B cell (primary cell): ENCODE measurements around the gene H1-8. TPM values are rescaled to one million over a fixed set of nuclear protein-coding genes. Genes with fewer than 3 reads are reported as not detected.

ENCODE experiments used
- ATAC-seq: fragments of 200-7000 bp; cut with Tn5 transposase; one replicate; pipeline ENCODE4 v1.10.0; 2021; ENCODE audit warnings: low read depth, mild to moderate bottlenecking, moderate number of reproducible peaks, moderate library complexity
- CTCF ChIA-PET: fragments of 350-600 bp; sonication (Branson Sonifier 250); formaldehyde crosslinking; loops from one replicate; lab custom pipeline; 2021; ENCODE audit warnings: antibody characterized with exemption, inconsistent platforms; lab: Charles Lee
- POLR2A ChIA-PET: fragments of 350-600 bp; sonication (Branson Sonifier 250); formaldehyde crosslinking; loops from one replicate; lab custom pipeline; 2021; ENCODE audit warnings: antibody characterized with exemption; lab: Charles Lee
- DNase-seq: peaks from one replicate; pipeline ENCODE4 v3.0.0; 2013
- H2AFZ ChIP-seq: 2 replicates; pipeline ENCODE4 v1.6.1; 2012; ENCODE audit warnings: mild to moderate bottlenecking, low read depth, low read length; ENCODE audit not compliant: insufficient read depth, poor library complexity, severe bottlenecking
- H3K27ac ChIP-seq, 2 donors: 1 replicate in 1 of 2; 2 replicates in 1 of 2; pipeline ENCODE4 v1.5.1; 2012 to 2013; ENCODE audit warnings: low read length in 2 of 2, mild to moderate bottlenecking in 2 of 2, moderate library complexity in 1 of 2
- H3K27me3 ChIP-seq, 4 experiments: fragments of 200-600 bp in 1 of 4; sonication (generic) in 1 of 4; replicated peaks in 1 of 4; 1 replicate in 2 of 4; 2 replicates in 2 of 4; pipeline versions ENCODE4 v1.6.1 to v1.7.0; 2013 to 2016; ENCODE audit warnings: low read length in 3 of 4, mild to moderate bottlenecking in 2 of 4, mixed read lengths in 1 of 4, moderate library complexity in 1 of 4; ENCODE audit not compliant: insufficient read depth in 4 of 4, control insufficient read depth in 3 of 4; ENCODE audit errors: control extremely low read depth in 1 of 4
- H3K36me3 ChIP-seq, 2 experiments: replicated peaks in 1 of 2; 1 replicate in 1 of 2; 2 replicates in 1 of 2; pipeline versions ENCODE4 v1.6.1 to v1.7.1; 2013; ENCODE audit warnings: low read length in 1 of 2; ENCODE audit not compliant: insufficient read depth in 2 of 2, control insufficient read depth in 1 of 2; ENCODE audit errors: control extremely low read depth in 1 of 2, extremely low read depth in 1 of 2
- H3K4me1 ChIP-seq, 2 donors: fragments of 200-600 bp in 1 of 2; sonication (generic) in 1 of 2; 1 replicate in 1 of 2; 2 replicates in 1 of 2; pipeline versions ENCODE4 v1.5.1 to v1.6.1; 2013 to 2017; ENCODE audit warnings: low read length in 2 of 2; ENCODE audit not compliant: control insufficient read depth in 2 of 2, insufficient read depth in 2 of 2
- H3K4me2 ChIP-seq: replicated peaks from 2 replicates; pipeline ENCODE3; 2012; ENCODE audit warnings: mild to moderate bottlenecking, low read depth, low read length; ENCODE audit not compliant: poor library complexity, severe bottlenecking
- H3K4me3 ChIP-seq, 5 experiments: fragments of 200-600 bp in 1 of 5; sonication (generic) in 1 of 5; 1 replicate in 3 of 5; 2 replicates in 2 of 5; pipeline versions ENCODE4 v1.5.1 to v1.7.0; 2011 to 2016; ENCODE audit warnings: low read length in 4 of 5, mild to moderate bottlenecking in 4 of 5, low read depth in 2 of 5, control low read depth in 1 of 5, moderate library complexity in 1 of 5; ENCODE audit not compliant: insufficient read depth in 1 of 5; ENCODE audit errors: control extremely low read depth in 1 of 5, extremely low read depth in 1 of 5
- H3K79me2 ChIP-seq: fragments of 200-600 bp; sonication (generic); one replicate; pipeline ENCODE4 v1.6.0; 2016; ENCODE audit warnings: low read length; ENCODE audit not compliant: control insufficient read depth, insufficient read depth
- H3K9ac ChIP-seq: fragments of 200-600 bp; sonication (generic); 2 replicates; pipeline ENCODE4 v1.6.1; 2017; ENCODE audit warnings: mild to moderate bottlenecking, low read length, moderate library complexity
- H3K9me3 ChIP-seq, 3 donors: one replicate each; pipeline versions ENCODE4 v1.6.1 to v1.7.1; 2013; ENCODE audit warnings: low read length in 2 of 3; ENCODE audit not compliant: control insufficient read depth in 2 of 3, insufficient read depth in 1 of 3; ENCODE audit errors: control extremely low read depth in 1 of 3
- H4K20me1 ChIP-seq: 2 replicates; pipeline ENCODE4 v1.6.0; 2012; ENCODE audit warnings: mild to moderate bottlenecking, low read length; ENCODE audit not compliant: insufficient read depth, control insufficient read depth, poor library complexity, severe bottlenecking
- H3K27ac Mint-ChIP-seq: one replicate; pipeline ENCODE4 v1.8.0; 2021; ENCODE audit warnings: mixed read lengths
- H3K27me3 Mint-ChIP-seq: one replicate; pipeline ENCODE4 v1.8.0; 2021; ENCODE audit warnings: mixed read lengths
- H3K4me1 Mint-ChIP-seq: one replicate; pipeline ENCODE4 v1.8.0; 2021; ENCODE audit warnings: mixed read lengths
- H3K4me3 Mint-ChIP-seq: one replicate; pipeline ENCODE4 v1.8.0; 2021; ENCODE audit warnings: mixed read lengths
- H3K9me3 Mint-ChIP-seq: one replicate; pipeline ENCODE4 v1.8.0; 2022; ENCODE audit warnings: mixed read lengths; ENCODE audit not compliant: insufficient read depth
- EZH2 ChIP-seq: IDR thresholded peaks from 2 replicates; pipeline ENCODE4 v1.6.1; 2012; ENCODE audit warnings: borderline replicate concordance, low read depth, mild to moderate bottlenecking, moderate library complexity, low read length; ENCODE audit not compliant: insufficient read depth, poor library complexity, severe bottlenecking
- WGBS: methylation state at CpG from one replicate; pipeline ENCODE4 v1.1.5; 2013; ENCODE audit warnings: missing lambda C conversion rate; ENCODE audit not compliant: insufficient coverage; 5-methylcytosine and 5-hydroxymethylcytosine counted together
- intact Hi-C: fragments of 100-400 bp; cut with micrococcal nuclease; formaldehyde crosslinking; loops from one replicate; pipeline ENCODE4 v1.10.0; 2022
- polyA plus RNA-seq: library from polyadenylated mRNA; depleted of rRNA; stranded (reverse); fragments of >200 nt; gene quantifications from 2 replicates; pipeline ENCODE4 v1.2.3, GENCODE V29; 2012
- total RNA-seq, 2 donors: library from RNA; stranded (reverse); fragments of 120-200 nt in 1 of 2; gene quantifications; 1 replicate in 1 of 2; 2 replicates in 1 of 2; pipeline versions ENCODE4 v1.2.3 to v1.2.4, GENCODE V29; 2013 to 2022
- TF ChIP-seq, protein P1 (sequence below): fragments of 200-600 bp; IDR thresholded peaks from one replicate; pipeline ENCODE4 v1.8.0; 2022; ENCODE audit warnings: antibody characterized with exemption, mild to moderate bottlenecking

H1-8 gene
- total and polyA plus RNA-seq, 2 donors (not counting 1 experiment from before 2014, with no cell fraction given), result not detected

DNA sequence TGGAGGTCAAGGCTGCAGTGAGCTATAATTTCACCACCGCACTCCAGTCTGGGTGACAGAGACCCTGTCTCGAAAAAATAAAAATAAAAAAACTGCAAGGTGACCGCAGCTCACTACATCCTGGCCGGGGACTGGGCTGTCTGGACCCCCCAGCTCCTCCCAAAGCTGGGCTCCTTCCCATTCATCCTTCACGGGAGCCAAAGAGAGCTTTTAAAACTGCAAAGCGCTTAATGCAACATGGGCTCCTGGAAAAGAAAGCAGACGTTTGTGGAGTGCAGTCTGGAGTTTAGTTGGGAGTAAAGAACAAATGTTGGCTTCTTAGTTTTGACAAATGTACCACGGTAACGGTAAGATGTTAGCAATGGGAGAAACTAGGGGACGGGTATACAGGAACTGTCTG, 51.4 kb downstream of the H1-8 start:
- no peak overlapping the region for H3K4me3 ChIP-seq
- DNase-seq (no peak), ATAC-seq (no peak)
- intact Hi-C loops, result loop anchor here (2.0 kb wide), 1 partner anchor 16 kb away; no protein-coding TSS in a partner anchor
- TF ChIP-seq, protein P1, sequence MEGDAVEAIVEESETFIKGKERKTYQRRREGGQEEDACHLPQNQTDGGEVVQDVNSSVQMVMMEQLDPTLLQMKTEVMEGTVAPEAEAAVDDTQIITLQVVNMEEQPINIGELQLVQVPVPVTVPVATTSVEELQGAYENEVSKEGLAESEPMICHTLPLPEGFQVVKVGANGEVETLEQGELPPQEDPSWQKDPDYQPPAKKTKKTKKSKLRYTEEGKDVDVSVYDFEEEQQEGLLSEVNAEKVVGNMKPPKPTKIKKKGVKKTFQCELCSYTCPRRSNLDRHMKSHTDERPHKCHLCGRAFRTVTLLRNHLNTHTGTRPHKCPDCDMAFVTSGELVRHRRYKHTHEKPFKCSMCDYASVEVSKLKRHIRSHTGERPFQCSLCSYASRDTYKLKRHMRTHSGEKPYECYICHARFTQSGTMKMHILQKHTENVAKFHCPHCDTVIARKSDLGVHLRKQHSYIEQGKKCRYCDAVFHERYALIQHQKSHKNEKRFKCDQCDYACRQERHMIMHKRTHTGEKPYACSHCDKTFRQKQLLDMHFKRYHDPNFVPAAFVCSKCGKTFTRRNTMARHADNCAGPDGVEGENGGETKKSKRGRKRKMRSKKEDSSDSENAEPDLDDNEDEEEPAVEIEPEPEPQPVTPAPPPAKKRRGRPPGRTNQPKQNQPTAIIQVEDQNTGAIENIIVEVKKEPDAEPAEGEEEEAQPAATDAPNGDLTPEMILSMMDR, result no peak
- no peak for TF ChIP-seq EZH2
- H3K36me3 ChIP-seq, result no peaks in the 10 kb centered on the region
- WGBS, result 72% methylated on average over 6 of the region's 10 CpGs
- Mint-ChIP-seq H3K4me1 (peaks cover 24% of the 10 kb centered on the region), H3K27me3 (peaks cover 24% of the 10 kb centered on the region), H3K27ac (no peak overlapping the region), H3K9me3 (no peaks in the 10 kb centered on the region), H3K4me3 (peak overlapping the region; percentile 29)
- no peak overlapping the region for H2AFZ ChIP-seq
- no peaks in the 10 kb centered on the region for H3K79me2 ChIP-seq
- H3K27me3 ChIP-seq, result peaks cover 0 to 33% (median 12%) of the 10 kb centered on the region in 4 experiments
- no peak overlapping the region for H3K9ac ChIP-seq
- peaks cover 0 to 7% (median 0%) of the 10 kb centered on the region in 3 donors for H3K9me3 ChIP-seq
- H3K4me2 ChIP-seq, result no peak overlapping the region
- H4K20me1 ChIP-seq, result no peaks in the 10 kb centered on the region
- POLR2A ChIA-PET, result interaction anchor here (0.6 to 3.3 kb wide), 3 partner anchors 11 to 231 kb away, joined by 4 to 17 read pairs (median 7); partner anchors contain the start of gene PLXND1
- CTCF ChIA-PET, result interaction anchor here (1.4 to 3.3 kb wide), 5 partner anchors 9 to 104 kb away, joined by 3 to 12 read pairs (median 7); no protein-coding TSS in a partner anchor
- peaks cover 19 to 24% of the 10 kb centered on the region in 2 donors for H3K4me1 ChIP-seq
- no peak overlapping the region for H3K27ac ChIP-seq

DNA sequence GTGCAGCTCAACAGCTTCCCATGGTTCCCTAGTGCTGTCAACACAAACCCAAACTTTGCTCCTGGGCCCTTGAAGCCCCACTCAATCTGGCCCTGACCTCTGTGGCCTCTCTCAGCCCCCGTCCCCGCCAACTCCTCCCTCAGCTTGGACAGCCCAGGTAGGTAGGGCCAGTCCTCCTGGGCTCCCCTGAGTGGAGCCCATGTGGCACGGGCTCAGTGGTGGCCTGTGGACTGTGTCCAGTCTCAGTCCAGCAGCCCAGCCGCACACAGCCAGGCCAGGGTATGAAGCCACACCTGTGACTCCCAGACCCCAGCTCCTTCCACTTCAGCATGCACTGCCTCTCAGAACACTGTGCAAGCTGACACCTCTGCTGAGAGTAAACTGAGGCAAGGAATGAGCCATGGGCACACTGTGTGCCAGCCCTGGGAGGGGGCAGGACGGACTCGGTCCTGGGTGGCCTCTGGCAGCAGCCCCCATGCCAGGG, 52.0 kb downstream of the H1-8 start:
- ChIA-PET POLR2A (interaction anchor here (0.6 to 3.3 kb wide), 2 partner anchors 18 to 230 kb away, joined by 4 to 17 read pairs; no protein-coding TSS in a partner anchor), CTCF (interaction anchor here (2.0 to 3.3 kb wide), 3 partner anchors 8 to 17 kb away, joined by 7 to 11 read pairs (median 7); no protein-coding TSS in a partner anchor)
- H4K20me1 ChIP-seq, result no peaks in the 10 kb centered on the region
- no peak overlapping the region for H3K4me2 ChIP-seq
- intact Hi-C loops, result loop anchor here (2.0 kb wide), 1 partner anchor 16 kb away; no protein-coding TSS in a partner anchor
- ATAC-seq, result no peak
- Mint-ChIP-seq H3K4me1 (peaks cover 24% of the 10 kb centered on the region), H3K9me3 (no peaks in the 10 kb centered on the region), H3K27me3 (peaks cover 24% of the 10 kb centered on the region), H3K4me3 (no peak overlapping the region), H3K27ac (no peak overlapping the region)
- TF ChIP-seq, protein P1, result no peak
- no peak for TF ChIP-seq EZH2
- H3K4me3 ChIP-seq, result no peak overlapping the region
- H3K4me1 ChIP-seq, result peaks cover 19 to 24% of the 10 kb centered on the region in 2 donors
- no peak overlapping the region for H2AFZ ChIP-seq
- H3K79me2 ChIP-seq, result no peaks in the 10 kb centered on the region
- no peak for DNase-seq
- peaks cover 0 to 33% (median 12%) of the 10 kb centered on the region in 4 experiments for H3K27me3 ChIP-seq
- WGBS, result 94% methylated on average over 6 of the region's 6 CpGs
- peaks cover 0 to 7% (median 0%) of the 10 kb centered on the region in 3 donors for H3K9me3 ChIP-seq
- no peak overlapping the region for H3K27ac ChIP-seq
- no peak overlapping the region for H3K9ac ChIP-seq
- no peaks in the 10 kb centered on the region for H3K36me3 ChIP-seq
